DLD1 (cell line): ENCODE results near the gene IFNL4.
"Not testable (repeated sequence)": the region's sequence is repeated elsewhere in the genome, so short reads cannot be mapped to it uniquely, and the experiment has no call there.

Source experiments
- in situ Hi-C: cut with HindIII; loops from 2 replicates; pipeline ENCODE4 v1.10.0; 2017; ENCODE audit warnings: low sequenced_read_pairs

The IFNL4 gene

DNA sequence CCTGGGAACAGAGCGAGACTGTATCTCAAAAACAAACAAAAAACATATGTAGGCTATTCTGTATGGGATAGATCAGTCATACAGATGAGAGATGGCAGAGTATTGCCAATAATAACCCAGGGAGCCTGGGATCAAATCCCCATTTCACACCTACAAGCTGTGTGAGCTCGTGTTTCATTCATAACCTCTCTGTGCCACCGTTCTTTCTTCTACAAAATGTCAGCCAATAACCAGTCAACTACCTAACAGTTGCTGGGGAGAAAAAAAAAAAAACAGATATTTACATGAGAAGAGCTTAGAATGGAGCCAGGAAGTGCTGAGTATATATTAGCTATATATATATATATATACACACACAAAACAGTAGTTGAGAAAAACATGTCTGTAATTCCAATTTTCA lies 13.0 kb upstream of the IFNL4 start:
- in situ Hi-C loops: no loop called here

DNA sequence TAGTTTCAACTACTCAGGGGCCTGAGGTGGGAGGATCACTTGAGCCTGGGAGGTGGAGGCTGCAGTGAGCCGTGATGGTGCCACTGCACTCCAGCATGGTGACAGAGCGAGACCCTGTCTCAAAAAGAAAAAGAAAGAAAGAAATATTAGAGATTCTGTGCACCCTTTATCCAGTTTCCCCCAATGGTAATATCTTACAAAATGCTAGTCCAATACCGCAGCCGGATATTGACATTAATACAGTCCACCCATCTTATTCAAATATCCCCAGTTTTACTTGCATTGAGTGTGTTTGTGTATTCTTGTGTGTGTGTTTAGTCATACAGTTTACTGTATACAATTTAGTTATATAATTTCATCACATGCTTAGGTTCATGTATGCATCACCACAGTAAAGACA lies 8.6 kb upstream of the IFNL4 start:
- in situ Hi-C loops: no loop called here

DNA sequence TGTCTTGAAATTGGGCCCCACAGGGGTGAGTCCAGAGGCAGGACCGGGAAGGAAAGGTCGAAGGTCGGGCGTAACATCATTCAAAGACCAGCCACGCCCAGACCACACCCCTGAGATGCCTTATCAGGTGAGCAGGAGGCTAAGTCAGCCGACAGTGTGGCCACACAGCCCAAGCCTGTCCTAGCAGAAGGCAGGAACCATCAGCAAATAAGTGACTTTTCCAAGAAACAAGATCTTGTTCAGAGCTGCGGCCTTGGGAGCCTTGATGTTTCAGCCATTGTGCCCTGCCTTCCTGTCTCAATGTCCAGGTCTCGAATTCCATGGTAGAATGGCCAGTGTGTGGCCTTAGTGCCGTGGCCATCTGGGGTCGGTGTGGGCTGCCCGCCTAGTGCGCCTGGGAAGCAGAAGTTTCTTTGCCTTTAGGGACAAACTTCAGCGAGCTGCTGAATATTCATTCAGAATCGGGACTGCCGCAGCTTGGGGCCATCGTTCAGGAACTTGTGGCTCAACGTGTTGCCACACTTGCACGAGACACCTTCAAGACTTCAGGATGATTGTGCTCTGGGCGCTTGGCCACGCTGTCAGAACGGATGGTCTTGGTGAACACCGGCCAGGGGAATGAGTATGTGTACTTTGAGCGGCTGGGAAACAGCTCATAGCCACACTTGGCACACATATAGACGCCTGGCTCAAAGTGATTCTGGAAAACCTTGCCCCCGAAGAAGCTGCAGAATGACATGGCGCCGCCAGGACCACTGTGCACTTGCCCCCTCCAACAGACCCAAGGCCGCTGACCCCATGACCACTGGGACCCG lies 6.1 kb upstream of the IFNL4 start:
- in situ Hi-C loops: no loop called here

DNA sequence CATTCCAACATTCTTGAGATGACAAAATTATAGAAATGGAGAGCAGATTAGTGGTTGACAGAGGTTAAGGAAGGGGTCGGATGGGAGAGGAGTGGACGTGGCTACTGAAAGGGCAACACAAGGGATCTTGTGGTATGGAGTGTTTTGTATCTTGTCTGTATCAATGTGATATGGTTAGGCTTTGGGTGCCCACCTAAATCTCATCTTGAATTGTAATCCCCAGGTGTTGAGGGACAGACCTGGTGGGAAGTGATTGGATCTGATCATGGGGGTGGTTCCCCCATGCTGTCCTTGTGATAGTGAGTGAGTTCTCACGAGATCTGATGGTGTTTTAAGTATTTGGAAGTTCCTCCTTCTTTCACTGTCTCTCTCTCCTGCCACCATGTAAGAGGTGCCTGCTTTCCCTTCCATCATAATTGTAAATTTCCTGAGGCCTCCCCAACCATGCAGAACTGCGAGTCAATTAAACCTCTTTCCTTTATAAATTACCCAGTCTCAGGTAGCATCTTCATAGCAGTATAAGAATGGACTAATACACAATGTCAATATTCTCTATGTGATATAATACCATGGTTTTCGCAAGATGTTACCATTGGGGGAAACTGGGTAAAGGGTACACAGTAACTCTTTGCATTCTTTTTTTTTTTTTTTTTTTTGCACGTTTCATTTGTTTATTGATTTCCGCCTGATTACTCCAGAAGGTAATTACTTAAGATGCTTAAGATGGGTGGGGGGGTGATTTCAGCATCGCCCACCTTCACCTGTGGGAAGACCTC lies 4.9 kb upstream of the IFNL4 start:
- in situ Hi-C loops: no loop called here

DNA sequence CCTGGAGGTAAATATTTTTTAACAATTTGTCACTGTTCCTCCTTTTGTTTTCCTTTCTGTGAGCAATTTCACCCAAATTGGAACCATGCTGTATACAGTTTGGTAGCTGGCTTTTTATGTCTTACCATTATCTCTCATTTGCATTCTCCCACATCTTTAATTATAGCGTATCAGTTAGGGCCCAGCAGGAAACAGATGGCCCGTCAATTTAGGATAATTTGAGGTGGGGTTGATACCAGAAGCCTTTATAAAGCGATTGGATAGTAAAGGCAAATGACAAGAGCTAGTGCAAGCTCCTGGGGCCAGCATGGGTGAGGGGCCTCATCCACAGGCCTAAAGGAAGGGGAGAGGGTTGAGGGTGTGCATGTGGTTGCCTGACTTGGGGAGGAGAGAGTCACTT lies 3.8 kb upstream of the IFNL4 start:
- in situ Hi-C loops: no loop called here

DNA sequence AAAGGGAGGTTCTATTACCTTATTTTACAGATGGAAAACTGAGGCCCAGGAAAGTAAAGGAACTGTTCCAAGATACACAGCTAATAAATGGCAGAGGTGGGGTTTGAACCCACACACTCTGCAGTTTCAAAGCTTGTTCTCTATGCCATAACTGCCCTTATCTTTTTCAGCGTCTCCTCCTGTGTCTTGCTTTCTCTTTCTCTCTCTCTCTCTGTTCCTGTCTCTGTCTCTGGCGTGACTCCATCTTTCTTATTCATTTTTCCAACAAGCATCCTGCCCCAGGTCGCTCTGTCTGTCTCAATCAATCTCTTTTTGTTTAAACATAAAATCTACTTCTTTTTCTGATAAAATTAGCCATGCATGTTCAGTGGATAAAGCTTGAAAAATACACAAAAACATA lies 3.2 kb upstream of the IFNL4 start:
- in situ Hi-C loops: no loop called here

DNA sequence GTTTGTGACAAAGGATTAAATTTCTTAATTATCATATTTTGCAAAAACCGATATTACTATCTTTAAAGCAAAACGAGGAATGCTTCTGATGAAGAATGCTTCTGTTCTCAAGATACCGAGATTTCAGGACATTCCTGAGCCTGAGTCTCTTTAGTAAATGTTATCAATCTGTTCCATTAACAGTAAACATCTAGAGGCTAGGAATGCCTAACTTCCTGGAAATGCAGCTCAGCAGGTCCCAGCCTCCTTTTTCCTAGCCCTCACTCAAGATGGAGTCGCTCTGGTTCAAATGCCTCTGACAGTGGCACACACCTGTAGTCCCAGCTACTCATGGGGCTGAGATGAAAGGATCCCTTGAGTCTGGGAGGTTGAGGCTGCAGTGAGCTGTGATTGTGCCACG lies 2.4 kb upstream of the IFNL4 start:
- in situ Hi-C loops: no loop called here

DNA sequence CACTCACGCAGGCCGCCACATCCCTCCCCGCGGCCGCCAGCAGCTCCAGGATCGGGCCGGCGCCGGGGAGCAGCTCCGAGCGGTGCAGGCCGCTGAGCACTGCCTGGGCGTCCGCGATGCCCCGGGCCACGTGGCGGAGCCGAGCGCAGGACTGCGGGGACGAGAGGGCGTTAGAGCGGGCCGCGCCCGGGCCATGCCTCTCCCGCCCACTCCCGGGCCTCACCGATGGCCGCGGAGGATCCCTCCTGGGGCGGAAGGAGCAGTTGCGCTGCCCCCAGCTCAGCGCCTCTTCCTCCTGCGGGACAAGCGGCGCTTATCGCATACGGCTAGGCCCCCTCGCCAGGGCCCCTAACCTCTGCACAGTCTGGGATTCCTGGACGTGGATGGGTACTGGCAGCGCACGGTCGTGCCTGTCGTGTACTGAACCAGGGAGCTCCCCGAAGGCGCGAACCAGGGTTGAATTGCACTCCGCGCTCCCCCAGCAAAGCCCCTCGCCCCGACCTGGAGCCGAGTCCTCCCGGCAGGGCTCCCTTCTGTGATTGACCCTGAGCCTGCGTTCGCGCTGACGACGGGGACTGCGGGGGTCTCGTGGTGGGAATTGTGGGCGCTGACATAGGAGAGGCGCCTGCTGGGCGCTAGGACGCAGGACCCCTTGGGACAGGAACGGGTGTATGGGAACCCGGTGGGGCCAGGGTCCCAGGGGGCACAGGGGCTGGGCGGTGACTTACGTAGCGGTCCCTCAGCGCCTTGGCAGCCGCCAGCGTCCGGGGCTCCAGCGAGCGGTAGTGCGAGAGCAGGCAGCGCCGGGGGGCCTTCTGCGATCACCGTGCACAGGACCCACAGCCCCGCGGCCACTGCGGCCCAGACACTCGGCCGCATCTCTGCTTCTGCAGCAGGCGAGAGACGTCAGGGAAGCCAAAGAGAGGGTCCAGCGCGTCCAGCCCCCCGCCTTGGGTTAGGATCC lies 673 bp downstream of the IFNL4 start:
- in situ Hi-C loops: no loop called here

DNA sequence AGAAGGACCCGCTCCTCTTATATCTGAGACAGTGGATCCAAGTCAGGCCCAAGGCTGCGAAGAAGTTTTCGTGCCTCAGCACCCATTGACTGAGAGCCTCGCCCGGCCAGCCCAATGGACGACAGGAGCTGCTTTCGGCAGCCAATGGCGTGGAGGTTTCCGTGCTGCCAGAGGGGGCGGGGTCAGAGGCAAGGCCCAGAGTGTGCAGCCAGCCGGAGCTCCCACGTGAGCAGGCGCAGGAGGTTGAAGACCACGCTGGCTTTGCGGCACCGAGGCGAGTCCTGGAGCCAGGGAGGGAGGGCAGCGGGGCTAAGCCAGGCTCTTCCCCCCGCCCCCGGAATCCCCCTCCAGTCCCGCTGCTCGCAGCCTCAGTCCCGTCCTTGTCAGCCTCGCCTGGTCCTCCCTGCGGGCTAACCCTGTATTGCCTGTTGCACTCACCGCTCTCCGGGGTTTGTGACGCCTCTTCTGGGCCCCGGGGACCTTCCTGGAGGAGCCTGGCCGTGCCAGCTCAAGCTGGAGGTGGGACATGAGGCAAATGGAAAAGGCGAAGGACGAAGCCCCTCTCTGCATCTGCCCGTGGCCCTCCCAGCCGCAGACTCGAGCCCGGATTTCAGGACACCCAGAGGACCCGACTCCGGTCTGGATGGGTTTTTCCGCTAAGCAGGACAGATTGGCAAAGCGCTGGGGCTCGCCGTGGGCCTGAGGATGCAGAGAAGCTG lies 1.5 kb downstream of the IFNL4 start:
- in situ Hi-C loops: no loop called here

DNA sequence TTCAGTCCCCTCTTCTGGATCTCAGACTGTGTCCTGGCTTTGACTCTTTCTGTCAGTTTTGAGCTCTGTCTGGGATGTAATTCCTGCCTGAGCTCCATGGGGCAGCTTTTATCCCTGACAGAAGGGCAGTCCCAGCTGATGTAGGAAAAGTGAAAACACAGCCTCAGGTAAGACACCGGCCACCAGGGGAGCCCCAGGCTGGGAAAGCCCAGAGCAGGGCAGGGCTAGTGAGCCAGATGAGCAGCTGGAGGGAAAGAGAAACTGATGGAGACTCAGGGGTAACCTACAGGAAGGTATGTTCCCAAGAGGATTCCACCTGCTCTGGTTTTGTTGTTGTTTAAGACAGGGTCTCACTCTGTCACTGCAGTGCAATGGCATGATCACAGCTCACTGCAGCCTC lies 3.5 kb downstream of the IFNL4 start:
- in situ Hi-C loops: not testable (repeated sequence)

DNA sequence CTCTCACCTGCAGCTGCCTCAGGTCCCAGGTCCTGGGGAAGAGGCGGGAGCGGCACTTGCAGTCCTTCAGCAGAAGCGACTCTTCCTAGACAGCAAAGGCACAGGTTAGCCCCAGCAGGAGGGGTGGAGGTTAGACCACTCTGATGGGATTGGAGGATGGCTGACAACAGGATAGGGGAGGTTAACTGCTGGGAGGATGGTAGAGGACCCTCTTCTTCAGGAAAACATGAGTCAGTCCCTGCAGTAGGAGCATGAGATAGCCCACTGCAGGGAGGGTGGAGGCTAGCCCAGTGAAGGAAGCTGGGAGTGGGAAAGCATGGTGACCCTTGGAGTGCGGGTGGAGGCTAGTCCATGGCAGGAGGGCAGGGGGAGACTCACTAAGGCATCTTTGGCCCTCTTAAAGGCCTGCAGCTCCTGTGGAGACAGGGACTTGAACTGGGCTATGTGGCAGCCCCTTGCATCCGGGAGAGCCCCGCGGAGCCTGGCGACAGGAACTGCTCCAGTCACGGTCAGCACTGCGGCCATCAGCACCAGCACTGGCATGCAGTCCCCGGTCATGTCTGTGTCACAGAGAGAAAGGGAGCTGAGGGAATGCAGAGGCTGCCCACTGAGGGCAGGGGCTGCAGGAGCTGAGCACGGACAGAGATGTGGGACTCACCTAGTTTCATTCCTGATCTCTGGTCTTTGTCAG lies 4.1 kb downstream of the IFNL4 start, which contains the start of gene IFNL3:
IFNL3 (minus strand) TSS at position 597 of the 691 bp plus-strand sequence; CDS start at position 558, 39 bp downstream.
- in situ Hi-C loops: not testable (repeated sequence)

DNA sequence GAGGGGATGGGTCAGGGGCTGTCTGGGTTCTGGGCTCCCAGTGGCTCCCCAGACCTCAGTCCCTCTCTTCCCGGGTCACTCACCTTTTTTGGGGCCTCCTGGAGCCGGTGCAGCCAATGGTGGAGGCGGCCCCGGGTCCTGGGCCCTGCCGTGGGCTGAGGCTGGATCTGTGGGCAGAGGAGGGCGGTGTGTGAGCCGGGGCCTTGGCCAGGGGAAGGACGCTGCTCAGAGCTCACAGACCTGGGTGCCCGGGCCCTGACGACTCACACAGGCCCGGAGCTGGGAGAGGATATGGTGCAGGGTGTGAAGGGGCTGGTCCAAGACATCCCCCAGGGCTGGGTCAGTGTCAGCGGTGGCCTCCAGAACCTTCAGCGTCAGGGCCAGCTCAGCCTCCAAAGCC lies 4.9 kb downstream of the IFNL4 start:
- in situ Hi-C loops: not testable (repeated sequence)

DNA sequence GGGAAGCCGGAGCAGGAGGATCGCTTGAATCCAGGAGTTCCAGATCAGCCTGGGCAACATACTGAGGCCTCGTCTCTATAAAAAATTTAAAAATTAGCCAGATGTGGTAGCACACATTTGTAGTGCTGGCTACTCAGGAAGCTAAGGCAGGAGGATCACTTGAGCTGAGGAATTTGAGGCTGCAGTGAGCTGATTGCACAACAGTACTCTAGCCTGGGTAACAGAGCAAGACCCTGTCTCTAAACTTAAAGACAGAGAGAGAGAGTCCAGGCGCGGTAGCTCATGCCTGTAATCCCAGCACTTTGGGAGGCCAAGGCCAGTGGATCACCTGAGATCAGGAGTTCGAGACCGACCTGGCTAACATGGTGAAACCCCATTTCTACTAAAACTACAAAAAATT lies 8.2 kb downstream of the IFNL4 start:
- in situ Hi-C loops: no loop called here

DNA sequence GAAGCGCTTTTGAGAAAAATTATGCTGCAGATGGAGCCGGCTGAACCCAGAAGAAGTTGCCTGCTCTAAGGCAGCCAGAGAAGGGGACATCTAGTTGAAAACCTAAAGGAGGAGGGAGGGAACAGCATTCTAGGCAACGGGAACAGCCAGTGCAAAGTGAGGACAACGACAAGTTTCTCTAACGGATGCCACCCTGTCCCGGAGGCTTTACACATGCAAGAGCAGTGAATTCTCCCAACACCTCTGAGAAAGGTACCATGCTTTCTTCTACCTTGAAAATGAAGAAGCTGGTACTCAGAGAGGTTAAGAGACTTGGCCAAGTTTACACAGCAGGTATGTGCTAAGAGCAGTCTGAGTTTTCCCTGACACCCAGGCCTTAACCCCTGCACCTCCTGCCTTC lies 9.7 kb downstream of the IFNL4 start:
- in situ Hi-C loops: no loop called here

DNA sequence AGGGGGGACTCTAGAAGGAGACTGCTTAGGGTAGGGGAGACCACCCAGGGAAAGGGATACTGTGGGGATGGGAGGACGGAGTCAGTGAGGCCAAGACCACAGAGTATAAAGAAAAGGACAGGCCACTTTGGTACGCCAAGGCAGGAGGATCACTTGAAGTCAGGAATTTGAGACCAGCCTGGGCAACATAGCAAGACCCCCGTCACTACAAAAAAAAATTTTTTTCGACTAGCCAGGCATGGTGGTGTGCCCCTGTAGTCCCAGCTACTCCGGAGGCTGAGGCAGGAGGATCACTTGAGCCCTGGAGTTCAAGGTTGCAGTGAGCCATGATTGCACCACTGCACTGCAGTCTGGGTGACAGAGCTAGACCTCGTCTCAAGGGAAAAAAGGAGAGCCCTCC lies 10.4 kb downstream of the IFNL4 start:
- in situ Hi-C loops: no loop called here

DNA sequence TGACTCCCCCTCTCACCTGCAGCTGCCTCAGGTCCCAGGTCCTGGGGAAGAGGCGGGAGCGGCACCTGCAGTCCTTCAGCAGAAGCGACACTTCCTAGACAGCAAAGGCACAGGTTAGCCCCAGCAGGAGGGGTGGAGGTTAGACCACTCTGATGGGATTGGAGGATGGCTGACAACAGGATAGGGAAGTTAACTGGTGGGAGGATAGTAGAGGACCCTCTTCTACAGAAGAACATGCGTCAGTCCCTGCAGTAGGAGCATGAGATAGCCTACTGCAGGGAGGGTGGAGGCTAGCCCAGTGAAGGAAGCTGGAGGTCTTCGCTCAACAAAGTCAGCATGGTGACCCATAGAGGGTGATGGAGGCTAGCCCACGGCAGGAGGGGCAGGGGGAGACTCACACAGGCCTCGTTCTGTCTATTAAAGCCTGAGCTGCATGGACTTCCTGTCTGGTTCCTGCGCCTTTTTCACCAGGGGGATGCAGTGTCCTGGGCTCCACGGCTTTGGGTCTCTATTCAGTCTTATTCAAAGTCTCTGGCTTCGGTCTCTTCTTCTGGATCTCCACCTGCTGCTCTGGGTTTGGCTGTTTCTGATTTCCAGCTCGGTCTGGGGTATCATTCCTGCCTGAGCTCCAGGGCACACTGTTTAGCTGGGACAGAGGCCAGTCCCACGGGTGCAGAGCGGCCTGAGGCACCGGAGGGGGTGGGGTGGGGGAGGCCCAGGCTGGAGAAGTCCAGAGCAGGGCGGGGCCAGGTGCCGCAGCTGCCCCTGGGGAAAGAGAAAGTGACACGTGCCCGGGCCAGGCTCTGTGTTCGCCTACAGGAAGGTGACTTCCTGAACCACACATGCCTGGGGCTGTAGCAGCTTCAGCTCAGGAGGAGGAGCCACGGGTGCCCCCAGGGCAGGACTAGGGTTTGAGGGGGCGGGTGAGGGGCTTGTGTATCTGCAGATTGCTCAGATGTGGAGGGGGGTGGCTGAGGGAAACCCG lies 11.2 kb downstream of the IFNL4 start:
- in situ Hi-C loops: no loop called here

DNA sequence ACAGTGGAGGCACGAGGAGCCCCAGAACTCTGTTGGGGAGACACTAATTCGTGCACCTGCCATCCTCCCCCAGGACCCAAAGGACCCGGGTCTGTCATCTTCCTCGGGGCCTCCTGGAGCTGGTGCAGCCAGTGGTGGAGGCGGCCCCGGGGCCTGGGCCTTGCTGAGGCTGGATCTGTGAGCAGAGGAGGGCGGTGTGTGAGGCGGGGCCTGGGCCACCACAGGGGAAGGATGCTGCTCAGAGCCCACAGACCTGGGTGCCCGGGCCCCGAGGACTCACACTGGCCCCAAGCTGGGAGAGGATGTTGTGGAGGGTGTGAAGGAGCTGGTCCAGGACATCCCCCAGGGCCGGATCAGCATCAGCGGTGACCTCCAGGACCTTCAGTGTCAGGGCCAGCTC lies 12.1 kb downstream of the IFNL4 start:
- in situ Hi-C loops: no loop called here

DNA sequence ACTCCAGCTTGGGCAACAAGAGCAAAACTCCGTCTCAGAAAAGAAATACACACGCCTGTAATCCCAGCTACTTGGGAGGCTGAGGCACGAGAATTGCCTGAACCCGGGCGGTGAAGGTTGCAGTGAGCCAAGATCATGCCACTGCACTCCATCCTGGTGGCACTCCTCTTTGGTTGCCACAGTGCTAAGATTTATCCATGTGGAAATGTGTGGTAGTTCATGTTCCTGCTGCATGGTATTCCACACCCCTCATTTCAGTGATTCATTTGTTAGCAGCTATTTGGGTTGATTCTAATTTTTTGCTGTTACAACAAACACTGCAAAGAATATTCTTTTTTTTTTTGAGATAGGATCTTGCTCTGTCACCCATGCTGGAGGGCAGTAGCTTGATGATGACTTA lies 15.9 kb downstream of the IFNL4 start:
- in situ Hi-C loops: no loop called here
